ENCODE results near the gene GALNT5.
"Not testable (repeated sequence)": the region's sequence is repeated elsewhere in the genome, so short reads cannot be mapped to it uniquely, and the experiment has no call there.

The GALNT5 gene

GRCh38 chr2:157327200-157327599 lies 69.7 kb downstream of the GALNT5 start:
- no peak for DNase-seq

GRCh38 chr2:157327621-157328500 lies 70.4 kb downstream of the GALNT5 start:
- DNase-seq: peak; percentile 46

GRCh38 chr2:157329524-157329923 lies 72.0 kb downstream of the GALNT5 start:
- DNase-seq: no peak

DNA sequence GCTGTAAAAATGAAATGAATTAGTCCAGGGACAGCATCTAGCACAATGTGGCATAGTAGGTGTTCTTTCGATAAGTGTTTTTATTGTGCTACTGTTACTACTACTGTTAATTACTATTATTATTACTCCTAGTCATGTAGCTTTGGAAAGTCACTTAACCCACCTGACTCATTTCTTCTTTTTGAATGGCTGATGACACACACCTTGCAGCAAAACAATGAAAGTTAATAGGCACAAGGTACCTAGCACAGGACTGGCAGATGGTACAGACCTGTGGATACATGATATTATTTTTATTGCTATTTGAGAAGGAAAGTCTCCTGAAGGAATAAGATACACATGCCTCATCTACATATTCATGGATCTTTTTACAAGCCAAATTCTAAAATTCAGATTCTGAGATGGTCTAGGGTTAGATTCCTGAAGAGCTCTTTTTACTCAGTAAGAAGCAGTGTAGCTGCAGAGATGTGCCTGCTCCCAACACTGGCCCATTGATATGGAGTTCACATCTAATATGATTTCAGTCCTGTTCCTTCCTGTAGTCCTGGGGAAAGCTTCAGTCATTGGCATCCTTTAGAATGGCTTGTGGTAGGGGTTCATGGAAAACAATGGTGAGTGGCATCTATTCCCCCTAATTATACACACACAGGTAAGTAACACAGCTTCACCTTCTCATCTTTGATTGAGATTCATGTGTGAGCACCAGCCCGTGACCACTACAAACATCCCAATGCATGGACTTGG lies 76.0 kb downstream of the GALNT5 start:
- DNase-seq: no peak

- no peak for DNase-seq
These were observed 76.8 kb downstream of the GALNT5 start for GRCh38 chr2:157334335-157334734.

GRCh38 chr2:157334797-157335196 lies 77.3 kb downstream of the GALNT5 start:
- no peak for DNase-seq

DNA sequence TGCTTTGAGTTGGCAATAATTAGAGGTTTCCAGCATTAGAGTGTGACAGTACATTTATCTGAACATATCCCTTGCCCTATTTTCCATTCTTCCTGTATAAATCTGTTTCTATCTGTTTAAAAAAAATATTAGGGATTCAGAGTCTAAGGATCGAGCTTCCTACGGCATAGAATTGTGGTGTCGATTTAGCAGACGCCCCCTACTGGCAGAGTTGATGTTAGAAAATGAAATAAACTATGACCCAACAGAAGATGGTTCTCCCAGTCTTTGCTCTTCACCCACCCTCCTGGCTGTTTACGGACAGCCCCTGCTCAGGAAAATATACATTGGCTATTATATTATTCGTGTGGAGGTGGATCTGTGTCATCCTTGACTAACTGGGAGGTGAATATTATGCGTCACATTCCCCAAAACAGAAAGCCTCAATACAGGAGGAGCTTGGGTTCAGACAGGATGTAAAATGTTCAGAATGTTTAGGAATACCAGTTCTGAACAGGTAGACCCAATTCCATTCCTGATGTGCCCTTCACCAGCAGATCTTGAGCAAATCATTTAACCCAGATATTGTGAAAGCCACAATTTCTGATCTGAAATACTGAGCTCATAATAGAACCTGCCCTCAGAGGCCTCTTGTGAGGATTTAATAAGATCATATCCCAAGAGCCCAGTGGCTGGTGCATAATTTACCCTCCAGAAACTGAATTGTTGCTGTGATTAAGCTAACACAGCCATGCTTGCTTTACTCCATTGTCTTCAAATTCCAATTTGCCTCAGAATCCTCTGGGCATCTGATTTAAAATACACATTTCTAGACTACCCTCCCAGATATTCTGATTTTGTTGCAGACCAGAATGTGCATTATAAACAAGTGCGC lies 78.9 kb downstream of the GALNT5 start:
- no peak for DNase-seq

- DNase-seq: no peak
These were observed 80.5 kb downstream of the GALNT5 start for GRCh38 chr2:157337978-157338377.

DNA sequence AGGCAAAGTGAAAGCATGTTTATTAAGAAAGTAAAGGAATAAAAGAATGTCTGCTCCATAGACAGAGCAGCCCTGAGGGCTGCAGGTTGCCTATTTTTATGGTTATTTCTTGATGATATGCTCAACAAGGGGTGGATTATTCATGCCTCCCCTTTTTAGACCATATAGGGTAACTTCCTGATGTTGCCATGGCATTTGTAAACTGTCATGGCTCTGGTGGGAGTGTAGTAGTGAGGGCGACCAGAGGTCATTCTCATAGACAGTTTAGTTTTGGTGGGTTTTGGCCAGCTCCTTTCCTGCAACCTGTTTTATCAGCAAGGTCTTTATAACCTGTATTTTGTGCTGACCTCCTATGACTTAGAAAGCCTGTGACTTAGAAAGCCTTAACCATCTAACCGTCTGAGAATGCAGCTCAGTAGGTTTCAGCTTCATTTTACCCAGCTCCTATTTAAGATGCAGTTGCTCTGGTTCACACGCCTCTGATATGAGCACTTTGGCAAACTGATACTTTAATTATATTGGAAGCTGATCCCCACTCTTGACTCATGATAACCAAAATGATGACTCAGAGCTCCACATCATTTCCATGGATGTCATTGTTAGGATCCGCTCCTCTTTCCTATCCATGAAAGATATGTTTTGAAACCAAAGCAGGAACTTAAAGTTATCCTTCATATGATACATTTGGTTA lies 82.6 kb downstream of the GALNT5 start:
- DNase-seq: no peak

DNA sequence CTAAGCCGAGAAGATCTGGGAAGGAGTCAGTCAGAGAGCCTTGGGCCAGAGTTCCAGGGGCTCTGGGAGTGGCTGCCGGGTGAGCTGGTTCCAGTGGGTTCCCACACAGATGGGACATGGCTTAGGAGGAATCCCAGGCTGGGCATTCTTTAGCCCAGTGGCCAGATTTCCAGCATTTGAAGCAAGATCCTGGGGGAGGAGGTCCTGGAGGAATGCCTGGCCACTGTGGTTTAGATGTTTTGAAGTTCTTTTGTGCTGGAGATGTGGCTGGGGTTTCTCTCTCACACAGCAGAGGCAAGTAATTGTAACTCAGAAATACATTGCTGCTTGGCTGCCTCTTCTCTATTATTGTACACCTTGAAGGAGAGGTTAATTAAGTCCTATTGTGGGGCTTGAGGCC lies 83.9 kb downstream of the GALNT5 start:
- not testable (repeated sequence) for DNase-seq

GRCh38 chr2:157345647-157346389 lies 88.3 kb downstream of the GALNT5 start:
- no peak for DNase-seq

- no peak for DNase-seq
These were observed 90.9 kb downstream of the GALNT5 start for GRCh38 chr2:157348291-157348921.

DNA sequence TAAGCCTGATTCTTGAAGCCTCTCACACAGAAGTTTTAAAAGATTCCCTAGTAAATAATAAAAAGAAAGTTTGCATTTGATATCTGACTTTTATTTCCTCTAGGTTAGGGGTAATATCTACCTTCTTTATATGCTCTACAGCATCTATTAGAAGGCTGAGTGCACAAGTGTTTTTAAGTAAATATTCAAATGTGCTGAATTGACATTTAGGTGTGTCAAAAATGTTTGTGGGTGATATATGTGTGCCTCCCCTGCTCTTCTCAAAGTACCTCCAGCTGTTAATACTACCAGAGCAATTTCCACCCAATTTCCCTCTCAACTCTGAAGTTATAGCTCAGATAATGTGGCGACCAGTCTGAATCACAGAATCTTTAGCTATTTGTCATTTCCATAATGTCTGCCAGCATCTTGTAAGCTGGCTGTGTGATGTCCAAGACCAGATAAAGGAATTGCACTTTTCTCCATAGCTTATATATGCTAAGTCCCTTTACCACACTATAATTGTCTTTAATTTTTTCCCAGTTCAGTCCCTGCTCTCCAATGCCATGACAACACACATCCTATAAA lies 92.5 kb downstream of the GALNT5 start:
- DNase-seq: no peak

DNA sequence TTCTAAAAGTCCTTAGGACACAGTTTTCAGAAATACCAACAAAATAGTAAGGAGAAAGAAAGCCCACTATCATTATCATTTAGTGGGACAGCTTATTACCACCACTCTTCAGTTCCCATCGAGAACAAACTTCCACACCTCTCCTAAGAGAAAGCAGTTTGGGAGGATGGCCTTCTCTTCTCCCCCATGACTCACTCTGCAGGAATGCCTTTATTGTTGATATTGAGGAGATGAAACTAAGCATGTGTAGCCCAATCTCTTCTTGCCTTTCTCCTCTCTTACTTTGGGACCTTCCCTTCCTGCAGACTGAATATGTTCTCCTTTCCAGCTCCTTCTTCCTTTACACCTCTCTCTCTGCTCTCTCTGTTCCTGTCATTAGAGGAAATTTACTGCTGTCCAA lies 98.1 kb downstream of the GALNT5 start:
- DNase-seq: no peak

DNA sequence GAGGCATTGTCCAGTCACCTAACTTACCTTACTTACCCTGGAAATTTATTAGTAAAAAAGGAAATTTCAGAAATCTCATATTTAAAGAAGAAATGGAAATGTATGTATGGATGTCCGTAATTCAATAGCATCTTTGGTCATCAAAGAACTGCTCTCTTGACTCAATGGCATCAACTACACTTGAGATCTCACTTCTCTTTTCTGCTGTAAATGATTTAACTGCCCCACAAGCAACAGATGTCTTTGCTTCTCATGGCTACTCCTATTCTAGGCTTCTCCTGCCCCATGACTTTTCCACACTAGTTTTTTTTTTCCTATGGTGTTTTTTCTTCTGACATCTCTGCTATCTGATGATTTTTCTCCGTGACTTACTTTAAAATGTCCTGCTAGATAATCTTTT lies 102.1 kb downstream of the GALNT5 start:
- no peak for DNase-seq

- no peak for DNase-seq
These were observed 104.0 kb downstream of the GALNT5 start for GRCh38 chr2:157361526-157361925.

DNA sequence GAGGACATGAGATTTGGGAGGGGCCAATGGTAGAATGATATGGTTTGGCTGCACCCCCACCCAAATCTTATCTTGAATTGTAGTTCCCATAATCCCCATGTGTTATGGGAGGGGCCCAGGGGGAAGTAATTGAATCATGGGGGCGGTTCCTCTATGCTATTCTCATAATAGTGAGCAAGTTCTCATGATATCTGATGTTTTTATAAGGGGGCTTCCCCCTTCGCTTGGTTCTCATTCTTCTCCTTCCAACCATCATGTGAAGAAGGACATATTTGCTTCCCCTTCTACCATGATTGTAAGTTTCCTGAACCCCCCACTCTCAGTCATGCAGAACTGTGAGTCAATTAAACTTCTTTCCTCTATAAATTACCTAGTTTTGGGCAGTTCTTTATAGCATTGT lies 105.1 kb downstream of the GALNT5 start:
- no peak for DNase-seq

DNA sequence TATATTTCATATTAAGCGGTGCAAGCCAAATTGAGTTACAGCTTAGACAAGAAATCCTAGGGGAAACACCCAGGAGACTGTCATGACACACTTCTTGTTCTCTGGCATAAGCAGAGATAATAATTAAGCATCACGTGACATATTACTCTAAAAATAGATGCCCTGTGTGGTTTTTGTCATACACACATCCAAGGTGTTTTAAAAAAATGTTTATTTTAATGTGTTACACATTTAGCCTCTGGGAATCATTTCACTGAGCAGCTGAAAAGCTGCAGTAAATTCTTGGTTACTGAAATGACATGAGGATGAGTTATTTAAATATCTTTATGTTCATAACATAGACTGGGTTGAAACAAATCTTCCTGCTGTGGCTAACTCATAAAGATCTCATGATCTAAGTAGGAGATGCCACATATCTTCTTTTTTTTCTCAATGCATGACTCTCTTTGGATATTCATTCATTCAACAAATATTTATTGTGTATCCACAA lies 106.2 kb downstream of the GALNT5 start:
- DNase-seq: no peak

All from right kidney (tissue), 1 donor.